HG03442 (cell line): Measurements from ENCODE around the gene SND1.

Source experiments
- ATAC-seq: cut with Tn5 transposase; IDR thresholded peaks from one replicate; pipeline ENCODE4 v1.9.1; 2021; ENCODE audit warnings: mild to moderate bottlenecking, moderate library complexity; ENCODE audit not compliant: unreplicated experiment

SND1 gene

DNA sequence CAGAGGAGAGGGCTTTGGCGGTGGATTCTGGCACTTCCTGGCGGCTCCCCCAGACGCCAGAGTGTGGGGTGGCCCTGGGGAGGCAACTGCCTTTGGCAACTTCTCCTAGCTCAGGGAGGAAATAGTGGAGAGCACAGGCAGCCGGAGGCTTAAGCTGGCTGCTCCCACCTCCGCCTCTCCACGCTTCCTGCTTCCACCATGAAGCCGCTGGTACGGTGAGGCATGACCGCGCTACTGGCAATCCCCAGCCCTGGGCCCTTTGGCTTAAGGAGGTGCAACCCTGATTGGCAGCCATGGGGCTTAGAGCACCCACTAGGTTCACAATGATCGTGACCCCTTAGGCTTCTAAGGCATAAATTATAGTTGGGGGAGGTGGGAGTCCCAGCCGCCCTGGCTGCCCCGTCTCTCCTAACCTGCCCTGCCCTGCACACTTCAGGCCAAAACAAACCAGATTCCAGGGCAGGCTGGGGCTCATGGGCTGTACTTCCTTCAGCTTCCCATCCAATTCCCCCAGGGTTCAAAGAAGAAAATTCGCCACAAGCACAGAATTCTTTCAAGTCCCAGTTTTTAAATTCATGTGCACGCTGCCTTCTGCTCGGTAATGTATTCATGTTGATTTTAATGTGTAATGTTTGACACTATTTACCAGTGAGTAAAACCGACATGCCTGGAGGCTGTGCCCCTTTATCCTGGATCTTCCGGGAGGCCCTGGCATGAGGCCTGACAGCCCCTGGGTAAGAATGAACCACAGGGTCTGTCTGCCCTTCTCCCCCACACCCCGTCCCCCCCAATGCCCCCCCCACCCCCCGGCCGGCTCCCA is 469.9 kb downstream of the SND1 start:
- ATAC-seq: no peak

DNA sequence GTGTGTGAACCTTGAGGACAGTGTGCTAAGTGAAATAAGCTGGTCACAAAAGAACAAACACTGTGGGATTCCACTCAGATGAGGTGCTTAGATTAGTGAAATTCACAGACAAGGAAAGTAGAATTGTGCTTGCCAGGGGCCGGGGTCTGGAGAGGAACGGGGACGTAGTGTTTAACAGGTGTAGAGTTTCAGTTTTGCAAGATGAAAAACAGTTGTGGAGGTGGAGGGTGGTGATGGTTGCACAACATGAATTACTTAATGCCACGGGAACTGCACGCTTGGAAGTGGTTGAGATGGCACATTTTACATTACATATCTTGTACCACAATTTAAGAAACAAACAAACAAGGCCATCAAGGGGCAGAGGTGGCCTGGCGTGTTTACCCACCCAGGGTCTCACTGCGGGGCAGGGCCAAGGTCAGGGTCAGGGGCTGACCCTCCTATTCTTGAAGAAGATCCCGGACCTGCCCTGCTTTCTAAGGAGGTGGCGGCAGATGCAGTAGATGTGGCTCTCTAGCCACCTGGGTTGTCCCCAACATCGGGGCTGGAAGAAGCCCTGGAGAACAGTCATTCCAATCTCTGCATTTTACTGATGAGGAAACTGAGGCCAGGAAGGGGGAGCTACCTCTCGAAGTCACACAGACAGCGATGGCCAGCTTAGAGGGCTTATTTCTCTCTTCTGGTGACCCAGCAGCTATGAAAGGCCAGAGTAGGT is 470.7 kb downstream of the SND1 start:
- no peak for ATAC-seq

DNA sequence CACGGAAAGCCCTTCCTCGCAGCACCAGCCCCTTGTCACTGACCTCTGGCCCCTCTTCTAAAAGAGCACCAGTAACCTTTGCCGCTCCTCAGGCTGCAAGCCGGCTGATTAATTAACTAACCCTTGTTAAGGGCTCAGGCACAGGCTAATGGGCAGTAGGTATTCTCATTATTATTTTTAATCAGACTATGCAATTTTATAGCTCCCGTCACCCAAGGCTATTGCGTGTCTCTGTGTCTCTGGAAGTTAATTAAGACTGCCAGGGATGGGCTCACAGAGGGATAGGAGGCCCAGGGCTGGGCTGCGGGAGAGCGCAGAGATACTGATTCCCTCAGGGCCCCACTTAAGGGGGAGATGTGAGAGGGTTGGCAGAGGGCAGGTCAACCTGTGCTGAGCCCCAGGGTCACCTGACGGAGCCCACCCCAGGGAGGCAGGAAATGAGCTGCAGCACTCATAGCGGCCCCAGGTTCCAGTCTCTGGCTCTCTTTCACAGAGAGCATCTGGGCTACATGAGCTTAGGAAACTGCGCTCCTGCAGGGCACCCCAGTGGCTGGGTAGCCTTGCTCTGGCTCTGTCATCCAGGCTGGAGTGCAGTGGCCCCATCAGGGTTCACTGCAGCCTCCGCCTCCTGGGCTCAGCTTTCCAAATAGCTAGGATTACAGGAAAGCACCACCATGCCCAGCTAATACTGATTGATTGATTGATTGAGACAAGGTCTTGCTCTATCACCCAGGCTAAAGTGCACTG is 471.5 kb downstream of the SND1 start:
- ATAC-seq: no peak

DNA sequence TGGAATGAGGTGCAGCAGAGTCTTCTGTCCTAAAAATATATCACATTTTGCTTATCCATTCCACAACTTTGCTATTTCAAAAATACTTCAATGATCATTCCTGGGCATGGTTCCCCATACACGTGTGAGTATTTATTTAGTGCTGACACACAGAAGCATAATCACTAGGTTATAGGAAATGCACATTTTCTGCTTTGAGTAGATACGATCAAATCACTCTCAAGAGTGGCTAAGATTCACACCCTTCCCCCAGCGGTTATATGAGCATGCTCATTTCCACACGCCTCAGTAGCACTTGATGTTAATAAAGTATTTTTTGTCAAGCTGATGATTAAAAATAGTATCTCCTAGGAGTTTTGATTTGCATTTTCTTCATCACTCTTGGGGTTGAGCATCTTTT is 472.8 kb downstream of the SND1 start:
- no peak for ATAC-seq

DNA sequence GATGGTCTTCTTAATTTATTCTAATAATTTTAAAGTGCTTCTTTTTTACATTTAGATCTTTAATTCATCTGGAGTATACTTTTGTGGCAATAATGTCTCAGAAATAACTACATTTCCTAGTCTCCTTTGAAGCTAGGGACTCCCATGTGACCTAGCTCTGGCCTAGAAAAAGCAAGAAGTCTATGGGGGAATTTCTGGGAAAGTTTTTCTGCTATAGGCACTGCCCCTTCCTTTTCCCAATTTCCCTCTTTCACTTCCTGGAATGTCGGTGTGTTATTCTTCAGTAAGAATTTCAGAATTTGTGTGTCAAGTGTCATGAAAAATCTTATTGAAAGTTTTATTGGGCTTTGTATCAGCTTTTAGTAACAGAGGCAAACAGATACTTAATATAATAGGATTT is 473.8 kb downstream of the SND1 start:
- no peak for ATAC-seq

DNA sequence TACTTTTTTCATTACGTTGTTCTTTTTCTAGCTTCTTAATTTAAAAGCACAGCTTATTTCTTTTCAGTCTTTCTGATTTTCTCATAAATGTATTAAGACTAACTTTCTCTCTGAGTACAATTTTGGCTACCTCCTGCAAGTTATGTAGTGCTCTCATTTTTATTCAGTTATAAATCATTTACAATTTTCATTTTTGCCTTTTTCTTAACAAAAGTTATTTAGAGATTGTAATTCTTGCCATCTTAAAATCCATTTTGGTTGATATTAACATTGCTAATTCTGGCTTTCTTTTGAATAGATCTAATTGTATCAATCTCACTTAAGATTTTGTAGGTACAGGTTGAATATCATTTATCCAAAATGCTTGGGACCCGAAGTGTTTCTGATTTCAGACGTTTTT is 476.4 kb downstream of the SND1 start:
- no peak for ATAC-seq

DNA sequence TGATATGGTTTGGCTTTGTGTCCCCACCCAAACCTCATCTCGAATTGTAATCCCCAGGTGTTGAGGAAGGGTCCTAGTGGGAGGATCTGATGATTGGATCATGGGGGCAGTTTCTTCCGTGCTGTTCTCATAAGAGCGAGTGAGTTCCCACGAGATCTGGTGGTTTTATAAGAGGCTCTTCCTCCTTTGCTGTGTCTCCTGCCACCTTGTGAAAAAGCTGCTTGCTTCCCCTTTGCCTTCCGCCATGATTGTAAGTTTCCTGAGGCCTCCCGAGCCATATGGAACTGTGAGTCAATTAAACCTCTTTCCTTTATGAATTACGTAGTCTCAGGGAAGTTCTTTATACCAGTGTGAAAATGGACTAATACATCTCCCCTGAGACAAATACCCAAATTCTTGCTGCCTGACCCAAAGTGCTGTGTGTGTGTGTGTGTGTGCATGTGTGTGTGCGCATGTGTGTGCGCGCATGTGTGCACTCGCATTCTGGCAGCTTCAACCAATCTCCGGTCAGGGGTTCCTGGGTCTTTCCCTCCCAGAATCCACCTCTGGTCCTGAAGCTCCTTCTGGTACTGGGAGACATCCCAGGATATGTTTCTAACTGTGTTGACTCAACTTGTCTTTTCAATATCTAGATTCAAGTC is 477.4 kb downstream of the SND1 start:
- no peak for ATAC-seq

DNA sequence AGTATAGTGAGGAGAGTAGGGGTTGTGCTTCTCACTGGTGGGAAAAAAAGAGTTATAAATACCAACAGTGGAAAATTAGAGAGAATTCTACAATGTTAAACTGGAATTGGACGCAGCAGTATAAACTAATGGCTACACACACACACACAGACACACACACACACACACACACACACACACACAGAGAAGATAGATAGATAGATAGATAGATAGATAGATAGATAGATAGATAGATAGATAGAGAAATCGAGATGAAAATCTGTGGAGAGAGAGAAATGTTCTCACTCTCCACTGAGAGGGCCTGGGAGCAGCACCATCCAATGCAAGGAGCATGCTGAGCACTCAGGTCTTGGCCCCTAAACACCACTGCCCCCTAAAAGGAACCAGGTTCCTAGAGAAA is 479.1 kb downstream of the SND1 start:
- ATAC-seq: no peak

DNA sequence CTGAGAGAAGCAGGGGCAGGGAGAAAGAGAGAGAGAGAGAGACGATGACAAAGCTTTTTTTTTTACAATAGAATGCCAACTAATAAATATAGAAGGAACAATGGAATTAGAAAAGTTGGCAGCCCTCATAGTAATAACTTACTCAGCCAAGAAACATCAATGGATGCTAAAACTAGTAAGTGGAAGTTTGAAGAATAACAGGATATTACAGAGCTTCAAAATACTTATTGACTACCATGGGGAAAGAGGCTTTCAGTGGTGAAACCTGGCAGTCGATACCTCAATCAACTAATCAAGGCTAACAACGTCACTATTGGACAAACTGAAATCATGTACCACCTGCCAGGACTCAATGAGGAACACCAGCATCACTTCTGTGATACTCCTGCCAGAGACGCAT is 479.7 kb downstream of the SND1 start:
- no peak for ATAC-seq

DNA sequence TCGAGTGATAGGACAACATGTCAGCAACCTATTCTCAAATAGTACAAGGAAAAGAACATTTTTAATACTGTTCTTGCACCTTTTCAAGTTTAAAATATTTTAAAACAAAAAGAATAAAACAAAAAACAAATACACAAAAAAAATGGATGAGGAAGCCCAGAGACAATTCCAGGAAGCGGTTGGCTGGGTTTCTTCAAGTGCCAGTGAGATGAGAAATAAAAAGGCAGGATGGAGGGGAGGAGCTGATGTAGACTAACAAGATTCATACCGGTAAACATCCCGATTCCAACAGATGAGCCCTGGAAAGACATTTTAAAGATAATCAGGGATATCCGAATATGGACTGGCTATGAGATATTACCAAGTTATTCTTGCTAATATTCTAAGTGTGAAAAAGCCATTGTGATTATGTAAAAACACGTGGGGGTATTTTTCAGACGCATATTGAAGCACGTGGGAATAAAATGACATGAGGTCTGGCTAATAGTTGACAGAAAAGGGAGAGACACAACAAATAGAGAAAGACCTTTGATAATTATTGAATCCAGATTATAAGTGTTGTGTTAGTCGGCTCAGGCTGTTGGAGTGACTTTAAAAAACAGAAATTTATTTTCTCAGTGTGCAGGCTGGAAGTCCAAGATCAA is 480.6 kb downstream of the SND1 start:
- no peak for ATAC-seq

DNA sequence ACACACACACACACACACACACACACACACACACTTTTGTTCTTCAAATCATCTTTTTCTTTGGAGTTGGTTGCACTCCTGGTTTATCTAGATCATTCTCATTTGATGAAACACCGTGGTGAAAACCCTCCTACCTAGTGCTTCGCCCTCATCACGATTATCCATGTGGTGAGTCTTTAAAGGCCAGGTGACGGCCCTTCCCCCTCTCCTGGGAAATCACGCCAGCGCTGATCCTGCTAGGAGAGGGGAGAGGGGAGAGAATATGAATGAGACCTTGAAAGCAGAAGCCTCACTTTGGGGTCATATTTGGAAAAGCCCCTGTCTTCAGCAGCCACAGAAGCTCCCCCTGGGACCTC is 483.1 kb downstream of the SND1 start:
- ATAC-seq: no peak

DNA sequence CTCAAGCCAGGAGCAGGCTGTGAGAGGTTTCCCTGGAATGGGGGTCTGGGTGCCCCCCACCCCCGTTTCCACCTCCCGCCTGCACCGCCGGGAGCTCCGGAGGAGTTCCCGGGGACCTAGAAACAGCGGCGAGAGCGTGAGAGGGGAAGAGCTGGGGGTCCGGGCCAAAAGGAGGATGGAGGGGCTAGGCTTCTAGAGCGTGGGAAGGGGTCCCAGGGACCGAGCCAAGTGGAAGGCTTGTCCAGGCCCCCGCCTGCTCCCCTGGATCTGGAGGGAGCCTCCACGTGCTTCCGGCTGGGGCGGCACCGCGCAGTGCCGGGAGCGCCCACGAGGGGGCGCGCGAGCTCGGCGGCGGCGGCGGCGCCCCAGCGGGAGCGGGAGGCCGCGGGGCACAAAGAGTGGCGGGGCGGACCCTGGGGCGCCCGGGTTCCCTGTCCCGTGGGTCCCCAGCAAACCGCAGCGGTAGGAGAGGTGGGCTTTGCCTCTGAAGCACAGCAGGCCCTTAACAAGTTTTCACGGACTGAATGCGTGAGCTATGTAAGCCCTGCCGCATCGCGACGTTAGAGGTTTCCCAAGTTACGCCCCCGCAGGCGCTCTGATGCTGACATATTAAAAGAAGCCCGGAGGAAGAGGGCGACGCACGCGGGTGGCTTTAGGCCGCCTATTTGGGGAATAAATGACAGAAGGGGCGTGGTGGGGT is 483.7 kb downstream of the SND1 start:
- peak; percentile 85 for ATAC-seq

DNA sequence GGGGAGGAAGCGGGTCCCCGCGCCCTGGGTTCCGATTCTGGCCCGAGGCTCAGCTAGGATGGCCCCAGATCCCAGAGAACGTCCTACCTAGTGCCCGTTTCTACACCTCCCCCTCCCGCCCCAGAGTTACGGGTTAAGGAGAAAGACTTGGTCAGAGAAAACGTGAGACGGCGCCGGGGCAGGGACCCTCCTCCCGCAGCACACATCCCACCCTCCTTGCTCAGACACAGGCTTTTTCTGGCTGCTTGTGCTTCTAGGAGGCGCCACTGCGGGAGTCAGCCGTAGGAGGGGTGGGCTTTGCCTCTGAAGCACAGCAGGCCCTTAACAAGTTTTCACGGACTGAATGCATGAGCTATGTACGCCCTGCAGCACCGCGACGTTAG is 484.2 kb downstream of the SND1 start:
- ATAC-seq: peak; percentile 10

DNA sequence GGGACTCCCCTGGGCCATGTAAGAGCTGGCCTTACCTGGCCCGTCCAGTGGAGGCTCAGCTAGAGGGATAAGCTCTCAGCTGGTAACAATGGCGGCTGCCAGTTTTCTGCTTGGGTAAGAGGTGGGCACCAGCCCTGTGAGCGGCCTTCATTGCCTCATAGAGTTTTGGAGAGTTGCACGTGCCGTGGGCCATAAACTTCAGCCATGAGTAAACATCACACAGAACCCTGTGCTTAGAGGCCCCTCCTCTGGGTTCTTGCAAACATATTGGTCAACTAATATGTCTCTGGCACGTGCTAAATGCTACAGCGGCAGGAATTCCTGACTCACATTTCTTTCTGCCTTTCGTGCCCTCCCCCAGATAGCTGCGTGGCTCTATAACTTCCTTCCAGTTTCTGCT is 485.2 kb downstream of the SND1 start:
- ATAC-seq: no peak

DNA sequence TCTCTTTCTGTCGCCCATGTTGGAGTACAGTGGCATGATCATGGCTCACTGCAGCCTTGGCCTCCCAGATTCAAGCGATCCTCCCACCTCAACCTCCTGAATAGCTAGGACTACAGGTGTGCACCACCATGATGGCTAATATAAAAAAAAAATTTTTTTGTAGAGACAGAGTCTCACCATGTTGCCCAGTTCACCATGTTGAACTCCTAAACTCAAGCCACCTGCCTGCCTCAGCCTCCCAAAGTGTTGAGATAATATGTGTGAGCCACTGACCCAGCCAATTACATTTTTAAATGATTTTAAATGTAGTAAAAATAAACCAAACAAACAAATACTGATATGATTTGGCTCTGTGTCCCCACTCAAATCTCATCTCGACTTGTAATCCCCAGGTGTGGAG is 487.4 kb downstream of the SND1 start:
- no peak for ATAC-seq

DNA sequence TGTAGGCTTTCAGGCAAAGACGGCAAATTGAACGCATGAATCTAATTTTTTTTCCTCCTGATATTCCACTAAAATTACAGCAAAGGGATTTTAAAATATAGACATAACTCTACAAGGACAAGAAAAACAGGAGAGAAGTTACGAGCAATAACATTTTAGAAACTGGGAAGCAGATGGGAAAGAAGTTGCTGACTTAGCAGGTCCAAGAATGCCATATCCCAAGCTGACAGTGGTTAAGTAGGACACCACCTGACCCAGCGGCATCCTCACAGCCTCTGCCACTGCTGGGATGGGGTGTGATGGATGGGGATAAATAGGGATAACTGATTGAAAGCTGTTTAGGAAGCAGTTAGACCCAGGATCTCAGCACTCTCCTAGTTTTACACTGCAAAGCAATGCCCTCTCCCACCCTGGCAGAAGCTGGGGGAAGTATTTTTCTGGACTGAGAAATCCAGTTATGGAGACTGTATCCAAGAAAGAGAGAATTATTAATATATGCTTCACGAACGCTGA is 489.7 kb downstream of the SND1 start:
- no peak for ATAC-seq
